Measurements from ENCODE around the gene CTNNA3.

The CTNNA3 gene

DNA sequence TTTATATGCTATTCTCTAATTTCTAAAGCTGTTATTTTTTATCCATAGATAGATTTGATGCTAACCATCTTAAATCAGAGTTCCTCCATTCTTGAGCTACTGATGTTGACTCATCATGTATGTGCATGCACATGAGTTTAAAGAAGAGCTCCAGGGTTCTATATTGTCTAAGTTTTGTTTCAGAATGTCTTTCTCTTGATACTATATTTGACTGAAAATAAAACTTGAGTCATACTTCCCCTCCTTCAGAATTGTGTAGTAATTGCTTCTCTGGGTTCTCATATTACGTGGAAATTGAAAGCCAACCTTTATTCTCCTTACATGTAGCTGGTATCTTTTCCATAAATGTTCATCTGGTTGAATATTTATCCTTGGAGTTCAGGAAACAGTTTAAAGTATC is 680.8 kb downstream of the CTNNA3 start:
- DNase-seq (ENCODE audit: low read depth in 2 of 2), result no peak

DNA sequence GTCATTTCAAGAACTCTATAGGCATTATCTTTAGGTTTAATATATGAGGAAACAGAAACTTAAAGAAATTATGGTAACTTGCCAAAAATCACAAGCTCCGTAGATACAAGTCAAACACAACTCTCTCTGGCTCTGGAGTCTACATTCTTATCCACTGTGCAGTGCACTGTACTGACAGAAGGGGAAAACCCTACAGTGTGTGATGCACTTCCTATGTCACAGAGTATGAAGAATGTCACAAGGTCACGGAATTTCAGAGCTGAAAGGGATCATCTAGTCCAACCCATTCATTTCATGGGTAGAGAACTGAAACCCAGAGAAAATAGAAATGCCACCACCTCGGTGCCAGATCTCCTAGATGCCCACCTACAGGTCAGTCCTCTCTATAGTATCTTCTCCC is 684.0 kb downstream of the CTNNA3 start:
- no peak for DNase-seq (ENCODE audit: low read depth in 2 of 2)

DNA sequence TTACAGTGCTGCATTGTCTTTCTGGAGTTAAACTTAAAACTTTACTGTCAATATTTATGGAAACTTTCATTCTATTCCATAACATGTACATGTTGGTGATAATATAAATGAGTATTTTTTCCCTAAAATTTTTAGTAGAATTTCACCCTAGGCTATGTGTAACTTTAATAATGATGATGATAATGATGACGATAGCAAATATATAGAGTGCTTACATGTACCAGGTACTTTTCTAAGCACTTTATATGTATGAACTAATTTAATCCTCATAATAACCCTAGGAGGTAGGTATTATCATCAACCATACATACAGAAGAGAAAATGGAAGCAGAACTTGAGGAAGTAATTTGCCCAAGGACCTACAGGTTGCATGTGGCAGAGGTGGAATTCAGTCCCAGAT is 684.5 kb downstream of the CTNNA3 start:
- DNase-seq (ENCODE audit: low read depth in 2 of 2), result no peak

DNA sequence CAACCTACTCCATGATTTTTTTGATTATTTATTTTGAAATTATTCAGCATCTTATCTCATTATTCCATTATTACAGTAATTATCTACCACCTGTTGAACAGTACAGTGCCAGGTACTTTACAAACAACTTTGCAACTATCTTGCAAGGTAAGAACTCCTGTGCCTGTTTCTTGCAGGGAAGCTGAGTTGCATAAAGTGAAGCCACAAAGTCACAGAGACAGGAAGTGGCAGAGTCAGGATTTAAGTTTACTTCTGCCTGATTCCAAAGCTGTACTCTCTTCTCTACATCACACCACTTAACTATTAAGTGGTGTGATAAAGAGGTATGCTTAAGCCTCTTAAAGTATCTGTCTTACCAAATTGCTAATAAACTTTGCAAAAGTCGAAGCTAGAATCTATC is 690.0 kb downstream of the CTNNA3 start:
- DNase-seq (ENCODE audit: low read depth in 2 of 2), result no peak

DNA sequence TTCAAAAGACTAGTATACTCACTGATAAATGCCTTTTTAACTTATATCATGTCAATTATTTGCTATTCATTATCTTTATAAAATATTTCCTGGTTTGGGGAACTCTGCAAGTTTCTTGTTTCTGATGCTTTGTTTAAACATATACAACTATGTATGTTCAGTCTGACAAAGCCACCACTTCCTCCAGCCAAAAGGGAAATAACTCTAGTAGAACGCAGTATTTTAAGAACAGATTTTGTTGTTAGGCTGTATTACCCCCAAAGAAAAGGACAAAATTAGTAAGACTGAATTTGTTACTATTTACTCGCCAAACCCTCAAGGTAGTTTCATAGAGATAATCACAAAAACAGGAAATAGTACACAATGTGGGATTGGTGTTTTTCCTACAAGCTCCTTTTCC is 691.3 kb downstream of the CTNNA3 start:
- no peak for DNase-seq (ENCODE audit: low read depth in 2 of 2)

DNA sequence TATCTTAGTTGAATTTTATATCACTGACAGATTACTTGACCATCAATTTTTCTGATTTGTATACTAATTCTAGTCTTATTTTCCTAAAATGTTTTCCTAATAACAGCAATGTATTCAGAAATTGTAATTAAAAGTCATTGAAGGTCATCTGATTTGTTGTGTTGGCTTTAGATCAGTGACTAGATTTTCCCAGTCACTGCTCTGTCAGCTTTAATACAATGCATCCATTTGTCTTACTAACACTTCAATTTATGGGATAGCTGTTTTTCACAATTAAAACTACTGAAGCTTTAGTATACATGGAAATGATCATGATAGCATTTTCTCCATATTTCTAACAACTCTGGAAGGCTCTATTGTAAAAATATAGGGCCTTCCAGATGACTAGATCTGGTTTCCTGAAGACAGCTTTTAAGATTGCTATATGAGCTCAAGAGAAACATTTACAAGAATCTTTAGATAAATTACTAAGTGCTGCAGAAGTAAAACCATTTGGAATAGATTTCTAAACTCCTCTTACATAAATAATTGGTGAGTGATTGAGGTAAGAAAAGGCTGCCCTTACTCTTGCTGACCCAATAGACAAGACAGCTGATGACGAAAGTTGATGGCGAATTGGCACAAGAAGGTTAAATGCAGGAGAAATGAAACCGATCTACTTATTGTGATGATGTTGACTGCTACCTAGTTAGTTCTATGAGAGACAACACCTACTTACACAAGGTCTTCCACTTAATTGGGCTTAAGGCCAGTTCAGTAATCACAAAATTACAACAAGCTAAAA is 696.0 kb downstream of the CTNNA3 start:
- no peak for DNase-seq (ENCODE audit: low read depth in 2 of 2)

DNA sequence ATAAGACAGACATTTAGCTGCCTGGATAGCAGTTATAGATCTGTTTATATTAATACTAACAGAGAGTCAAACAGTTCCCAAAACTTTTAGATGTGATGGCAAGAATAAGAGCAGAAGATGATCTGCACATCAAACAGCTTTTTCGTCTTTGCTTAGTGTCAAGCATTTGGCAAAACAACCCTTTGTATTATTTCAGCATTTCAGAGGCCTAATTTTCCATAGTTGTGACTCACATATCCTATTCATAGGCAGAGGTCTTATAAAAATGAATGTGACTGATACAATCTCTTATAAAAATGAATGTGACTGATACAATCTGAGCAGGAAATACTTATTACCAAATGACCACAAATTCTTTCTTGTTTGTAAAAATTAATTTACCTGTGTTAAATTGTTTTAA is 699.0 kb downstream of the CTNNA3 start:
- DNase-seq (ENCODE audit: low read depth in 2 of 2), result no peak

DNA sequence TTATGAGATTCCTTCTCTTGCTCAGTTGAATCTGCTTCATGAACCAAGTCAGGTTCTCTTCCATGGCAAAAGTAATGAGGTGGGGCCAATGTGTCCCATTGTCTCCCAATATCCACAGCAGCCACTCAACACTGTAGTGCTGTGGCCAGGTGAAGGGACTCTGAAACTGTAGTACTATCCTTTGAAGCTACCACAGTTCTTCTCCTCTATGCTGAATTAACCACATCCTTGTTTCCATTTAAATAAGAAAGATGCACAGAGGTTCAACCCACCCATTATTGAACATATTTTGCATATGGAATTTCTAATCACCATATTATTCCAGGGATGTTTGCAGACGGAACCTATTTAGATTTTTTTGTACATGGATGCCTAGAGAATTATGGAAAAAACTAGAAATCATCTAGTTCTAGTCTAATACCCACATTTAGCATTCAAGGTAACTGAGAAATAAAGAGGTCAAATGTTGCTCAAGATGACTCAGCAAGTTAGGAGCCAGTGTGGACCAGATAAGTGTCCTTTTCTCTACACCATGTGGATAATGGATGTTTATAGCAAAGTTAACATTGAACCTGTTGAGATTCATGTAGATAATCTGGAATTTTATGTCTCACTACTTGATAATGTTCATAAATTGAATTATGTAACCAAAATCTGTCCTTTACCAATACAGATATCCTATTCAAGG is 705.7 kb downstream of the CTNNA3 start:
- DNase-seq (ENCODE audit: low read depth in 2 of 2), result no peak

DNA sequence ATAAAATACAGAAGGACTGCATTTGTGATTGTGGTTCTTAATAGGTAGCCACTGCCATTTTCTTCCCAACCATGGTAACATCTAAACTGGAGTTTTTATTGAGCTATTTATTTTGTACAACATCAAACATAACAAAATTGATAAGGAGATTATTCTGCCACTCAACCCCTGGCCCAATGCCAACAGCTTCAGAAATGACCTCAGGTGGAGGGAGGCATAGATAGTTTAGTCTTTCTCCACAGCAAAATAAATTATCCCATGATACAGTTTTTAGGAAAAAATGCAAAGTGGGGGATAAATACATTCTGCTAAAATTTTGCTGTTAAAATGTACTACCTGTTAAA is 712.5 kb downstream of the CTNNA3 start:
- DNase-seq (ENCODE audit: low read depth in 2 of 2), result no peak

DNA sequence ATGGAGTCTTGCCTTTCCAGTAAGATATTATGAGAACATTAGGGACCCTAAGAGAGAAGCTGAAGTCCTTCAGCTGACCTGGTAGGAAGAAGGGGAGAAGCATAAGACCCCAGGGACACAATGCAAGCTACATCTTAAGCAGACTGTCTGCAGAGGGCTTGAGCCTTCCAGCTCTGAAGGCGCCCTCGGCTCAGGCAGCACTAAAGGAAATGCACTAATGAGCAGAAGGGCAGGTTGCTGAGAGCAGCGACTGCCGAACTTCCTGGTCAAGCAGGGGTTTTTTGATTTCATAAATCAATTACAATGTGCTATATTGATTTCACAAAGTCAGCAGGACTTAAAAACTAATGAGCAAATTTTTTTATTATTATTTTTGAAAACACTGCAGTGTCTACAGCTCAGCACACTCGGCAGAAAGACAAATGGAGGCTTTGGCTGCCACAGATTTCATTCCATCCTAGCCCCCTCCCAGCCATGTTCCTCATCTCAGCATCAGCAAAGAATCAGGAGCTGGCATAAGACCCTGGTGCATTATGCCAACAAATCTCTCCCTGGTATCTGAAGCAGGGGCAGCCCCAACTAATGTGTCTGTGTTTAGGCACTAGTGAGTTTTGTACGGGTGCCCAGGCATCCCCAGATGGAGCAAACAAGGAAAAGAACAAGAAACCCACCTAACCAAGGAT is 713.1 kb downstream of the CTNNA3 start:
- no peak for DNase-seq (ENCODE audit: low read depth in 2 of 2)

DNA sequence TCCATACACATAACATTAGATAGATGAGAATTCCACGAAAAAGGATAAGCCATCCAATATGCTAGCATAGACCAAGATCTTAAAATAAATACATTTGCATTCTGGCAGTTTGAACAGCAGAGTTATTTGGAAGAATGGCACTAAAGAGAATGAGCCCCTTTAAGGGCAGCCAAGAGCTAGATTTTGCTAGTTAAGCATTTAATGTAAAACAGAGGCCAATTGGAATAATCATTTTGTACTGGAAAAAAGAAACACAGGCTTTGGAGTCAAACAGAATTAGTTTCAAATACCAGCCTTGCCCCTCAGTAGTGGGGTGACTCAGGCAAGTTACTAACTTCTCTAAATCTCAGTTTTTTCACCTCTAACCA is 714.0 kb downstream of the CTNNA3 start:
- DNase-seq (ENCODE audit: low read depth in 2 of 2), result no peak

DNA sequence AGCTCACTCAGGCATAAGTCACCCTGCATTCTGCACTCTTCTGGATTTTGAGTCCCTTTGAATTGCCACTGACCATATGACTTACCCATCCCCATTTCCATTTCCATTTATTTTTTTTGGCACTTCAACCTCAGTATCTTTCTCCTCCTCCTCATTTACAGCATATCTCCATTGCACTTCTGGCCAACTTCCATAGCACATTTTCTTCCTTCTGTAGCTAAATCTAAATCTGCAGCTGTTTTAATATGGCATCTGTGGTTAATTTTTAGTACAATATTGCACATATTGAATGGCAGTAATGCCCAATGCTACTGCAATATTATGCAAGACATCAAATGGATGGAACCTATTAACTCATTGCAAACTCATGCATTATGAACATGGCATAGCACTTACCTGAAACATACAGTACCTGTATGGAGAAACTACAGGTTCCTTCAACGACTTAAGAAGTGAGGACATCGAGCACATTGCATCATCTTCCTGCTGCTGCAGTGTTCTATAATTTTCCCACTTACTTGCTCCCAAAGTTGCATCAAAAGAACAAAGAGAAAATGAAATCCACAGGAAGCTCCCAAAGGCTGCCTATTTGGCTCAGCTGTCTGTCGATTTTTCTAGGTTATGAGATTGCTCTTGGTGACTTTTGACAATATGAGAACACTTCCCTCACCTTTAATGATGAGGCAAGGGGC is 714.5 kb downstream of the CTNNA3 start:
- no peak for DNase-seq (ENCODE audit: low read depth in 2 of 2)

DNA sequence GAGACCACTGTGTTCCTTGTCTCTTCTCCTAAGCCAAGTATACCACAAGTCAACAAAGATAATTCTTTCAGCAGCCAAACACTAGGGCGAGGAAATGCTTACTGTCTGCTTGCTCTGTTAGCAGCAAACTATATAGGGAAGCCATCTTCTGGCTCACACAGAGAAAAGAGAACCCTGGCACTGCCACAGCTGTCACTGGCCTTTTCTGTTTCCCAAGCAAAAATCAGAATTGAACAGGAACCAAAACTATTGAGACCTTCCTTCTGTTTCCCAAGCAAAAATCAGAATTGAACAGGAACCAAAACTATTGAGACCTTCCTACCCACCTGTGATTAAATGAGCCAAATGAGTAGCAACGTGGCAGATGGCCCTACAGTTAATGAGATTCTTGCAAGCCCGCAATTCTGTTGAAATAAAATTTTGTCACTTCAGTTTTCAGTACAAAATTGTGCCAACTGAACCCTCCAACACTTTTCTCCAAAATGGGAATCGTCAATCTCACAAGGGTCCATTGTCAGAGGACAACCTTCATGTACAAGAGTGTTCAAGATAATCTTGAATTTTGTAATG is 715.7 kb downstream of the CTNNA3 start:
- DNase-seq (ENCODE audit: low read depth in 2 of 2), result no peak

DNA sequence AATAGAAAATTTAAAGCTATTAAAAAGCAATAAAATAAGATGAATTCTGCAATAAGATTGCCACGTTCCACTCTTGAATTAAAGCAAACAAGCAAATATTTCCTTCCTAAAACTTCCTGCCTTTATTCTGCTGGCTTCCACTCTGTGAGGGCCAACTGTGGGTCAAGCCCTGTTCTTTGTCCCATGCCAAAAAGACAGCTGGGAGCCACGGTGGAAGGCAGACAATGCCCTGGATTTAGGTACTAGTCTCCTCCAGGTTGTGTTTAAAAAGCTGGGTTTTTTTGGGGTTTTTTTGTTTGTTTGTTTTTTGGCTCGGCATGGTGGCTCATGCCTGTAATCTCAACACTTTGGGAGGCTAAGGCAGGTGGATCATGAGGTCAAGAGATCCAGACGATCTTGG is 731.0 kb downstream of the CTNNA3 start:
- no peak for DNase-seq (ENCODE audit: low read depth in 2 of 2)

DNA sequence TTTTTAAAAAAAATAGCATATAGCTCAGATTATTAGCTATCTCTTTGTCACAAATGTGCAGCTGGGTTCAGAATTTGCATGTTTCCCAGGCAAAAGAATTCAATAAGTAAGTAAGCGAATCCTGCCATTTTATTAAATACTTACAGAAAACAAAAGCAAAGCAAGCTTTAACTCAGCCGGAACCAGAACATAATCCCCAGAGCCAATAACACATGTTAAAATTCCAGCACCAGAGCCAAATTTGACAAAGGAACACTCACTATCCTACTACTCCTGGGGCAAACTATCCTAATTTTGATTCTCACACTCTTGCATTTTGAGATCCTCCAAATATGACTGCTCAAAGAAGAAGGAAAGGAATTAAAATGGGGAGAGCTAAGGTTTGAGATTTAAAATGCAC is 737.5 kb downstream of the CTNNA3 start:
- no peak for DNase-seq (ENCODE audit: low read depth in 2 of 2)

DNA sequence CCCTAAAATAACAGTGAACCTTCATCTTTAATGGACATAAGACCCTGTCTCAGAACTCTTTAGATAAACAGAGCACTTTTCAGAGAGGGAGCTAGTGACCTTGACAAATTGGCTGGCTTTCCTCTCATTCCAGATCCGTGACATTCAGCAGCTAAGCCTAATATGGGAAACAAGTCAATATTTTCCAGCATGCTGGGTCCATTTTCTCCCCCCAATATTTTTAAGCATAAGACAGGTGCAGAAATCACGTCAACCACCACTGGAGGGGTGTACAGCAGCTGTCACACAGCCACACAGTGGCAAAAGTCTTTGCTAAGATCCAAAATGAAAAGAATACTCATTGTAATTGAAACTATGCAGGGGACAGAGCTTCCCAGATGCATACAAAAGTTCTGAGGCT is 744.1 kb downstream of the CTNNA3 start:
- DNase-seq (ENCODE audit: low read depth in 2 of 2), result no peak

DNA sequence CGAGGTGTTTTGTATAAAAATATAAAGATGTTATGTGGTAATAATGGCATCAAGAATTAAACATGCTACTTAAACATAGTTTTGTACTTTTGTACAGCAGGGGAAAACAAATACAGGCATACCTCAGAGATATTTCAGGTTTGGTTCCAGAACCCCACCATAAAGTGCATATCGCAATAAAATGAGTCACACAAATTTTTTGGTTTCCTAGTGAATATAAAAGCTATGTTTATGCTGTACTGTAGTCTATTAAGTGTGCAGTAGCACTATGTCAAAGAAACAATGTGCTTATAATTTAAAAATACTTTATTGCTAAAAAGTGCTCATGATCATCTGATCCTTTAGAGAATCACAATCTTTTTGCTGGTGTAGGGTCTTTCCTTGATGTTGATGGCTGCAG is 752.4 kb downstream of the CTNNA3 start:
- no peak for DNase-seq (ENCODE audit: low read depth in 2 of 2)

DNA sequence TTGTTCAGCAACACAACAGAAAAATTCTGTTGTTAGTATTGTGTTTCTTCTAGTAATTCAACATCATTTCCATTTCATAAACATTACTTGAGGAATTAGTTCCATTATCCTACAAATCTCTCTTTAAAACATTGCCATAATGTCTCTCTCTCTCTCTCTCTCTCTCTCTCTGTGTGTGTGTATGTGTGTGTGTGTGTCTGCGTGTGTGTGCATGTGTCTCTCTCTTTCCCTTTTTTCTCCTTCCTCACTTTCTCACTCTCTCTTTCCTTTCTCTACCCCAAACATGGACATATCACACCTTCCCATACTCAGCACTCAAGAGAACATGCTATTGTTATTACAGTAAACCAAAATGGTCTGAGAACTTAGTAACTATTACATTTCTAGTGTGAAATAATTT is 753.6 kb downstream of the CTNNA3 start:
- DNase-seq (ENCODE audit: low read depth in 2 of 2), result no peak

DNA sequence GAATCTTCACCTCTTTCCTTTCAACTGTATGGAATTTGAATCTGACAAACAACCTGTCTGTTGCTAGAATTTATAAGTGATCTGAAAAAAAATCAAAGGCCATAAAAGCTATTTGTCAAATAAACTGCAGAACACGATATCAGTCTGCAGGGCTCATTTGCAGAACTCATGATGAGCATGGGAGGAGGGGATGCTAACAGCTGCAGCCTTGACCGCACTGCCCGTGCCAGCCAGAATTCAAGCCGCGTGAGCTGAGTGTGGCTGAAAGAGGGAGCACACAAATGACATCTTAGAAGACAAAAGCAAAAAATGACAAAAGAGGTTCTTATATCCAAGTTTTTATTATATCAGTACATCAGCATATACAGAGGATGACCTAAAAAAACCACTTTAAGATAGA is 754.5 kb downstream of the CTNNA3 start:
- no peak for DNase-seq (ENCODE audit: low read depth in 2 of 2)

DNA sequence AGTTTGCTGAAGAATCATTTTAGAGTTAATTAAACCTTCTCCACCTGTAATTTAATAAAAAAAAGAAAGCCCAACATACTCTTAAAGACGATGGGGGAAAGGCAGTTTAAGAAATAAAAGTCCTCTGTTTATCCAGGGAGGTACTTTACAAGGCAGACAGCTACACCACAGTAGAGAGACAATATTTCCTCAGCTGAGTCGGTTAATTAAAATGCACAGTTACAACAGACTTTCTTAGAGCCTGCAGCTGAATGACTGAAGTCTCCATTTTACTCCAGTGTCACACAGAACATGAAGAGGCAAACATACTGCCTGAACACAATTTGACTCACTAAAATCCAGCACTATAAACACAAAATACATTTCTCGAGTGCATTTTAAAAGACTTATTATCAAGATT is 755.0 kb downstream of the CTNNA3 start:
- no peak for DNase-seq (ENCODE audit: low read depth in 2 of 2)

DNA sequence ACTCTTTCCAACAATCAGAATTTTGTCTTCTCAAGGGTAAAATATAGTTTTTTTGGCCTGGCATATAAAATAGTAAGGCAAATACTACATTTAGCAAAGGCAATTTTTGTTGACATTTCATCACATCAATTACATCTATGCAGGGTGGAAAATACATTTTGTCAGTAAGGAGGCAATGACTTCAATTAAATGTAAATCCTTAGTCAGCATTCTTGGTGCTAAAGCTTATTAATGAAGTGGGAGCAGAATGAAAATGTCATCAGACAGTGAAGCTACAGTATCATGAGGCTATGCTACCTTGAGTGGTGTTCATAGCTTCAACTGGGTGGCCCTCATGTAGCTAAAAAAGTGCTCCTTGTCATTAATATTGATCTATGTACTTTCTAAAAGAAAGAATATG is 761.3 kb downstream of the CTNNA3 start:
- DNase-seq (ENCODE audit: low read depth in 2 of 2), result no peak

DNA sequence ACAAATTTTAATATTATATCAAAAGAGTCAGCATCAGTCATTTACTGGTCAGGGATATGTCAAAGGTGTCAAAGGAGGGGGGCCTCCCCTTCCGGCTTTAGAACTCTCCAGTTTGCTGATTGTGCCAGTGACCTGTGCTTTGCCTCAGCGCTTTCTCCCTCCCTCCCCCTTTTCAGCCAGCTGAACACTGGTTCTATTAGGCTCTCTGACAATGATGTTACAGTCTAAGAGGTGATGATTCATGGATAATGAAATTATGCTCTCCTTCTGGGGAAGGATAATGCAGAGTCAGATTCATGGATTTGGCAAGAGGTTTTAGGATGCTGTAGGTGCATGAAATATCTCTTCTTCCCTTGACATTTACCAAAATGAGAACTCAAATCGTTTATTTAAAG is 764.0 kb downstream of the CTNNA3 start:
- DNase-seq (ENCODE audit: low read depth in 2 of 2), result no peak
